HG02938 (cell line): ENCODE data around the gene PDZD8.

Experiments used
- ATAC-seq: cut with Tn5 transposase; IDR thresholded peaks from one replicate; pipeline ENCODE4 v1.9.1; 2021; ENCODE audit warnings: mild to moderate bottlenecking, moderate library complexity; ENCODE audit not compliant: unreplicated experiment

PDZD8 gene

DNA sequence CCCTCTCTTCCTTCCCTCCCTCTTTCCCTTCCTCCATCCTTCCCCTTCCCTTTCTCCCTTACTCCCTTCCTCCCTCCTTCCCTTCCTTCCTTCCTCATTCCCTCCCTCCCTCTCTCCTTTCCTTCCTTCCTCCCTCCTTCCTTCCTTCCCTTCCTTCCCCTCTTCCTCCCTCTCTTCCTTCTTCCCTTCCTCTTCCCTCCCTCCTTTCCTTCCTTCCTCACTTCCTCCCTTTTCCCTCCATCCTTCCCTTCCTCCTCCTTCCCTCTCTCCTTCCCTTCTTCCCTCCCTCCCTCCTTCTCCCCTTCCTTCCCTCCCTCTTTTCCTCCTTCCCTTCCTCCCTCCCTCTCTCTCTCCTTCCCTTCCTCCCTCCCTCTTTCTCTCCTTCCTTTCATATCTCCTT lies 147.0 kb downstream of the PDZD8 start:
- no peak for ATAC-seq
